Activated CD8-positive, alpha-beta memory T cell treated with anti-CD3 and anti-CD28 coated beads, Interleukin-2, amount 50 U/mL, for 48 hours (primary cell): Measurements from ENCODE around the gene GSTO2.

Experiments
- DNase-seq: peaks from one replicate; pipeline ENCODE4 v3.0.0-alpha.2; 2020

The GSTO2 gene

GRCh38 chr10:104309980-104310978, 41.3 kb downstream of the GSTO2 start:
- DNase-seq, result no peak

GRCh38 chr10:104311184-104311720, 42.3 kb downstream of the GSTO2 start:
- DNase-seq, result no peak

DNA sequence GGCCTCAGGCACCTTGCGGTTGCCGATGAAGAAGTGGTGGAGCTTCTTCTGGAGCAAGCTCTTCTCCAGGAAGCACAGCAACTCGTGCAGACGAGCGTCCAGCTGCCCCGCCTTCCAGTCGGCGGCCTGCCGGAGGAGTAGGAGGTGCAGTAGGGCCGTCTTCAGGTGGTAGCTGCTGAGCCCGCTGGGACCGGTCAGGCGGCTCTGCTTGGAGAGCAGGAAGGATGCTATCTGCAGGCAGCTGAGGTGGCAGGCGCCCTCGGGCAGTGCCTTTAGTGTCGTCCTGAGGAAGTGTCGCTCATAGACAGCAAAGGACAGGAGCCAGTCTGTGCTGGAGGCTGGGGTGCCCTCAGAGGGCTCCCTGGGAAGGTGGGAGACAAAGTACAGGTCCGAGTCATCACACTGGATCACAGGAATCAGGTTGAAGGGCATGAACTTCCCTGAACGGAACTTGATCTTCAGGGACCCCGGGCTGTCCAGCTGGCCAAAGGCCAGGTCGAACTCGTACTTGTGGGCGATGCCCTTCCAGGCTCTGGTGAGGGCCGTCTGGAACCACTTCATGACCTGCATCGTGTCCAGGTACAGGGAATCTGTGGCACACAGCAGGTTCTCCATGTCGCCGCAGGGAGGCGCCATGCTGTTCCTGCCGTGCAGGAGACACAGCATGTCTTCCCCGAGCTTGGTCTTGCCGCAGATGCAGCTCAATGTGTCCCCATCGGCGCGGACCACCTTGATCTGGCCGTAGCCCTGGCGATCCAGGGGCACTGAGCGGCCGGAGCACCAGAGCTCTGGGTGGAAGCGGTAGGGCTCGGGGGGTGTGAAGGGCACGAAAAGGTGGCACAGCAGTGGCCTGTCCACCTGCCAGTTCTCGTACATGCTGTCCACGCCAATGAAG, 45.9 kb downstream of the GSTO2 start:
- DNase-seq, result no peak

DNA sequence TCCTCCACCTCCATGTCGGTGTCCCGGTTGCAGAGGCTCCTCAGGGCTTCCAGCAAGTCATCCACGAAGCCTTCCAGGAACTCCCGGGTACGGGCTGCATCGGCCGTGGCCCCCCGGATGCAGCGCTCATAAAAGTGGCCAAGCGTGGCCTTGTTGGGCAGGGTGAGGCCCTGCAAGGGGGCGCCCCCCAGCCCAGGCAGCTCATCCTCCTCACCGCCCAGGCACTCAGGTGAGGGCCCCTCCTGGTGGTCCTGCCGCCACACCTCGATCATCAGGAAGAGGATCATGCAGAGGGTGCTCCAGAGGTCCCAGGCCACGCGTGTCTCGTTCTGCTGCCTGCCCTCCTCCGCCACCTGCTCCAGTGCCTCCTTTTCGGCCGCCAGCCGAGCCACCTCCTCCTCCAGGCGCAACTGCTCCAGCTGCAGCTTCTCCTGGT, 46.5 kb downstream of the GSTO2 start:
- no peak for DNase-seq

- DNase-seq, result no peak
These were observed 47.5 kb downstream of the GSTO2 start for GRCh38 chr10:104316321-104317099.

DNA sequence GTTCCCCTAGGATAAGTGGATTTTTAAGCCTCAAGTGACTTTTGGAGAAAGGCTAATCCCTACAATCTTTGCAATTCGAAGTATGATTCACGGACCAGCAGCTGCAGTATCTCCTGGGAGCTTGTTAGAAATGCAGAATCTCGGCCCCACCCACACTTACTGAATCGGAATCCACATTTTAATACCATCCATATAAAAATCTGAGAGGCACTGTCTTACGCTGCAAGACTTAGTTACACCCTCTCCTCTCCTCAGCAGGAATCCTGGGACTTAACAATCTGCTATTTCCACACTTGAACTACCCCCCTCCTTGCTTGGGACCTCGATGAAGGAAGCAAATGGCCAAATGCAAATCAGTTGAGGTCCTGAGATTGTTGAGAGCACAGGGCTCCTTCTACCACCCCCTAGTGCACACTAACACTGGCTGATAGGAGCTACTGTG, 48.3 kb downstream of the GSTO2 start:
- no peak for DNase-seq

DNA sequence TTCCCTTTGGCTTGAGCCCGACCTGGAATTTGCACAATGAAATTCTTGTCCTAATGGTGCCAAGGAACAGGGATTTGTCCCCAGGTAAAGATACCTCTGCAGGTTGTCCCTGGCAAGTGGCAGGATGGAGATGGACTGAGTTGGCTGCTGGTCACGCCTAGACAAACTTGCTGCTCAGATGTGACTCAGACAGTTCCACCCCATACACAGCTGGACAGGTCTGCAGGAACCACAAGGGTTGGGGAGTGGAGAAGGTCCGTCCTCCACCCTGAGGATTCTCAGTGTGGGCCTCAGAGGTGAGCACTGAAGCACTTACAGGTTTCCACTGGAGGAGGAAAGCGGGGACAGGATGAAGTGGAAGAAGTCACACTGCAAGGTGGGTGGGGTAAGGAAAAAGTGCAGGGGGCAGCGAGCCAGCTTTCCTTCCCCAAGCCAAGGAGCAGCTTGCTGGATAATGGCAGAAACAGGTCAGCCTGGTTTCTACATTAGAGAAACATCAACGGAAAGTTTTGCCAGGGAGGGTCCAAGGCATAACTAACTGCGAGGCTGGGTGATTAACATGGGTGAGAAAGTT, 48.8 kb downstream of the GSTO2 start:
- no peak for DNase-seq

DNA sequence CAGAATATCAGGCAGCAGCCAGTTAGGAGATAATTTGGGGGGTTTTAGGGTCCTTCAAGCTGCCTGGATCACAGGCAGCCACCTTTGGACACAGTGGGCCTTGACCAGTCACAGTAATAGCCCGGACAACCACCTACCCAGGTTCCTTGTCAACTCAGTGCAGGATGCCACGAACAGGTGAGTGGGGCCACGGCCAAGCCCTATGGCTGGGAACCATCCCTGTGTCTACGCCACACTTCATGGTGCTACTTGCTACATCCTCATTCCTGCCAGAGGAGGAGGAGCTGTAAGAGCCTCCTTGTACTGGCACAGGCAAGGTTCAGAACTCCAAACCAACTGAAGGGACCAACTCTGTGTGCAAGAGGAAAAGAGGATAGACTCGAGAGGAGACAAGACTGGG, 49.3 kb downstream of the GSTO2 start:
- no peak for DNase-seq

DNA sequence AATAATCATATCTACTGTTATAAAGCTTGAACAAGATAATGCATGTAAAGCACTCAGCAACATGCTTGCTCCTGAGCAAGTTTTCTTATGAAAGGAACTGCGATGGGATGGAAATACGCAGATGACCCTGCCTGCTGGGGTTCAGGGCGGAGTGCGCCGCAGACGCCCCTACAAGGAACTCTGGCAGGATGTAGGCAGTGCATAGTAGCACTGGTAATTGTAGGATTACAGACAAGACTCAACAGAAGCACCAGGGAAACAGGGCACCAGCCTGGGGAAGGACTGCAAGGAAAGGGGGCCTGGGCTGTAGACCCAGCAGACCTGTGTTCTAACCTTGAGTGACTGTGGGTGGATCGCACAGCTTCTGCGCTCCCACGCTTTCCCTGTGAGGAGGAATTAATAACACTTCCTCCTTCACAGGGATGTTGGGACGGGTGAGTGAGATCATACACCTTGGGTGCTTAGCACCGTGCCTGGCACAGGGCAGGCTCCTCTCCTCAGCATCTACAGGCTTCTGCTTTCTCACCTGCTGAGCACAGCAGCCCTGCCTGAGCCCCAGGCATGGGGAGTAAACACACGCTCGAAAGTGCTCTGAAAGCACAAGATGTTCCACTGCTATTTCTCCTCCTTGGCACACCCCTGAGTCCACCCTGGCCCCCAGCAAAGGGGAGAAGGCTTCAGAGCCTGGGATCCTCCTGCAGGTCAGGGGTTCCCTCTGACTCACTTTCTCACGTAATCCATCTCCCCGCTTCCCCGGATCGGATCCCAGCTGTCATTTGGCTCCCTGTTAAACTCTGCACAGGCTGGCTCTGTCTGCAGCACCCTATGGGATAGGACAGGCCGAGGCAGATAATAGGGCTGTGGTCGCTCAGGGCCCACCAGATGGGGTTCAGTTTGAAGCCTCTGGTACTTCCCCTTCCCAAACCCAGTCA, 50.1 kb downstream of the GSTO2 start:
- no peak for DNase-seq

GRCh38 chr10:104321226-104321625, 52.2 kb downstream of the GSTO2 start:
- no peak for DNase-seq

GRCh38 chr10:104321725-104322415, 52.9 kb downstream of the GSTO2 start:
- no peak for DNase-seq

DNA sequence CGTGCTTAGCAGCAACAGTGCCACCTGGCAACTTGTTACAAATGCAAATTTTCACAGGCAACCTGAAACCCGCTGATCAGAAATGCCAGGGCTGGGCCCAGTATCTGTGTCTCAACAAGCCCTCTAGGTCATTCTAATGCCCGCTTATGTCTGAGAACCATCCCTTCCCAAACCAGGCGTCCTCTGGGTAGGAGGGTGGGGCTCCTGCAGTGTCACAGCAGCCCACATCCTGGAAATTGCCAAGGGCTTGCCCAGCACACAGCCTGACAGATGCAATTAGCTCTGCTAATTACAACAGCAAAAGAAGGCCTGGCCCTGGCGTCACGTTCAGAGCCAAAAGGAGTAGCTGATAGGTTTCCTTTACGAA, 53.4 kb downstream of the GSTO2 start:
- no peak for DNase-seq

- no peak for DNase-seq
These were observed 54.1 kb downstream of the GSTO2 start for GRCh38 chr10:104323085-104323484.

DNA sequence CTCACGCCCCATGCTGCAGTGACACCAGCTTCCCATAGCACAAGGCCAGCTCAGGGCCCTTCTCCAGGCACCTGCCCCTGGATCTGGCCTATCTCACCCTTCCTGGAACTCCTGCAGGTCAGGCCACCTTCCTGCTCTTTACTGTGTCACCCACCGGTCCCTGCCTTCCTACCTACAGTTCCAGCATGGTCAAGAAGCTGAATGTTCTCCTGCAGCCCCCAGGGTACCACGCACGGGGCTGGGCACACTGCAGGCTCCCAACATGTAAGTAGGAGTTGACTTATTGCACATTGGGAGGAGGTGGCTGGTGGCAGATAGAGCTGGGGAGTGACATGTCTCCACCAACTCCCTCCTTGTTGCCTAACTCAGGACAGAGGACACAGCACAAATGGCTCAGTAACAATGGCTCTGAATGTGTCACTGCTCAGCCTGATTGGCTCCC, 54.8 kb downstream of the GSTO2 start:
- no peak for DNase-seq

- no peak for DNase-seq
These were observed 55.3 kb downstream of the GSTO2 start for GRCh38 chr10:104324221-104324686.

GRCh38 chr10:104324931-104325330, 55.9 kb downstream of the GSTO2 start:
- no peak for DNase-seq

- no peak for DNase-seq
These were observed 56.8 kb downstream of the GSTO2 start for GRCh38 chr10:104325436-104326435.

- DNase-seq, result no peak
These were observed 58.1 kb downstream of the GSTO2 start for GRCh38 chr10:104326991-104327610.
